Osteocyte (in vitro differentiated cells): Measurements from ENCODE around the gene TAAR9. TPM values are rescaled to one million over a fixed set of nuclear protein-coding genes. Genes with fewer than 3 reads are reported as not detected.

ENCODE experiments used
- DNase-seq: peaks from one replicate; pipeline ENCODE4 v3.0.0; 2021; ENCODE audit warnings: mixed read lengths; ENCODE audit not compliant: unreplicated experiment; ENCODE audit errors: extremely low spot score
- H3K27ac Mint-ChIP-seq: one replicate; pipeline ENCODE4 v1.8.0; 2021; ENCODE audit warnings: mild to moderate bottlenecking, mixed read lengths; ENCODE audit not compliant: unreplicated experiment
- H3K27me3 Mint-ChIP-seq: one replicate; pipeline ENCODE4 v1.8.0; 2021; ENCODE audit warnings: mixed read lengths; ENCODE audit not compliant: unreplicated experiment
- H3K36me3 Mint-ChIP-seq: one replicate; pipeline ENCODE4 v1.8.0; 2021; ENCODE audit warnings: mixed read lengths; ENCODE audit not compliant: unreplicated experiment
- H3K4me1 Mint-ChIP-seq: one replicate; pipeline ENCODE4 v1.8.0; 2021; ENCODE audit warnings: mixed read lengths; ENCODE audit not compliant: unreplicated experiment
- H3K4me3 Mint-ChIP-seq: one replicate; pipeline ENCODE4 v1.8.0; 2021; ENCODE audit warnings: mild to moderate bottlenecking, moderate library complexity, mixed read lengths; ENCODE audit not compliant: unreplicated experiment
- H3K9me3 Mint-ChIP-seq: one replicate; pipeline ENCODE4 v1.8.0; 2021; ENCODE audit warnings: mixed read lengths; ENCODE audit not compliant: unreplicated experiment
- CTCF ChIP-seq: fragments of 200-600 bp; sonication (generic); IDR thresholded peaks from 2 replicates; pipeline ENCODE4 v1.5.0; 2021; ENCODE audit warnings: antibody characterized with exemption, mild to moderate bottlenecking, moderate library complexity
- total RNA-seq: library from RNA; stranded (reverse); gene quantifications from 2 replicates; pipeline ENCODE4 v1.2.1, GENCODE V29; 2021

Gene TAAR9
- total RNA-seq, 1 donor from 2014 or later, result not detected

DNA sequence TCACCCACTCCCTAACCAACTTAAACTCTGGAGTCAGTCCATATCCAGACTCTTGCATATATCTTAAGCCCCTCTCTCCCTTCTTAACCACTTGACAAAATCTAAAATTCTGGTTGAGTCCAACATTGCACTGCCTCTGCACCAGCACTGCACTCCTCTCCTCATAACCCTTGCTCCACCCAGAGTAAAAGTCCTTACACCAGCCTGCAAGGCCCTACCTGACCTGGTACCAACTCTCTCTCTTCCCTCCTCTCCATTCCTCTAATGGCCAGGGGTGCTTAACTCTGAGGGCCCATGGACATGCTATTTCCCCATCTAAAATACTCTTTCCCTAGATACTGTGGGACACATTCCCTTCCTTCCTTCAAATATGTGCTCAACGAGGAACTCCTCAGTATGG is 46.2 kb upstream of the TAAR9 start:
- Mint-ChIP-seq H3K4me3 (no peak overlapping the region), H3K9me3 (peaks cover 13% of the 10 kb centered on the region), H3K36me3 (peaks cover 25% of the 10 kb centered on the region), H3K27me3 (no peaks in the 10 kb centered on the region), H3K27ac (no peak overlapping the region), H3K4me1 (peaks cover 9% of the 10 kb centered on the region)
- no peak for DNase-seq
- TF ChIP-seq CTCF, result no peak

- Mint-ChIP-seq H3K27me3 (no peaks in the 10 kb centered on the region), H3K36me3 (peaks cover 40% of the 10 kb centered on the region), H3K27ac (no peak overlapping the region), H3K4me1 (peaks cover 7% of the 10 kb centered on the region), H3K9me3 (peaks cover 13% of the 10 kb centered on the region), H3K4me3 (no peak overlapping the region)
- TF ChIP-seq CTCF, result no peak
- DNase-seq, result no peak
Measured at GRCh38 chr6:132494954-132495353, 43.1 kb upstream of the TAAR9 start.

DNA sequence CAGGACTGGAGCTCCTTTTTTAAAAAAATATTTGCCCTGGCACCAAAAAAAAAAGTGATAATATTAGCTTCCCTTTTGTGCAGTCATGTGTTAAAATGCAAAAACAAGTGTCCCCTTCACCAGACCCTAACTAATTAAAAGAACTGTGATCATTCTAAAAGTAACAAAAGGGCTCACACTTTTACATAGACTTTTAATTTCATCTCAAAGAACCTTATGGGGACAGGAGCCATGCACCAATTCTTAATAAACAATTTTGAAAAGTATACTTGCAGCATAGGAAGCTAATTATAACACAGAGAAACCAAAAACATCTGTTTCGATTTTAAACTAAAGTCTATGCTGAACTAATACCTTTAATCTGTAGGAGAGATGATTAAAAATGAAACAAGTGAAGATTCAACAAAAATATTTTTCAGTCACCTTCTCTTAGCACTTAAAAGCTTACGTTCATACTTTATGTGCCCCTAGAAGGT is 42.4 kb upstream of the TAAR9 start:
- Mint-ChIP-seq H3K4me3 (no peak overlapping the region), H3K9me3 (peaks cover 13% of the 10 kb centered on the region), H3K36me3 (peaks cover 47% of the 10 kb centered on the region), H3K27ac (no peak overlapping the region), H3K27me3 (no peaks in the 10 kb centered on the region), H3K4me1 (peaks cover 7% of the 10 kb centered on the region)
- no peak for DNase-seq
- TF ChIP-seq CTCF, result no peak

GRCh38 chr6:132496519-132497180 is 41.4 kb upstream of the TAAR9 start:
- H3K36me3 Mint-ChIP-seq, result peaks cover 55% of the 10 kb centered on the region
- H3K27ac Mint-ChIP-seq, result no peak overlapping the region

More at GRCh38 chr6:132496519-132497180, 41.4 kb upstream of the TAAR9 start:
- no peak for TF ChIP-seq CTCF
- H3K4me3 Mint-ChIP-seq, result no peak overlapping the region
- H3K4me1 Mint-ChIP-seq, result peaks cover 7% of the 10 kb centered on the region
- no peaks in the 10 kb centered on the region for H3K27me3 Mint-ChIP-seq
- peaks cover 13% of the 10 kb centered on the region for H3K9me3 Mint-ChIP-seq
- DNase-seq, result no peak
